SK-N-MC (cell line): ENCODE measurements around the gene CGB2.
"Not testable (repeated sequence)": the region's sequence is repeated elsewhere in the genome, so short reads cannot be mapped to it uniquely, and the experiment has no call there.

Experiments
- EZH2 ChIP-seq: fragments of 200-600 bp; sonication (generic); IDR thresholded peaks from one replicate; pipeline ENCODE4 v1.6.1; 2017; ENCODE audit warnings: antibody characterized with exemption
- FOXP2 ChIP-seq: optimal IDR thresholded peaks from 2 replicates; pipeline ENCODE3; 2011; ENCODE audit warnings: mild to moderate bottlenecking, moderate library complexity; ENCODE audit not compliant: insufficient read depth; ENCODE audit errors: extremely low read length, control extremely low read depth
- POLR2AphosphoS5 ChIP-seq: IDR thresholded peaks from 2 replicates; pipeline ENCODE4 v1.6.1; 2012; ENCODE audit warnings: mild to moderate bottlenecking, low read depth, low read length, borderline replicate concordance

GRCh38 chr19:49074869-49075268, 43.2 kb downstream of the CGB2 start:
- TF ChIP-seq EZH2, POLR2AphosphoS5, FOXP2: not testable (repeated sequence)
